Endothelial cell (in vitro differentiated cells): ENCODE results near the gene WWC1. TPM values are rescaled to one million over a fixed set of nuclear protein-coding genes. Genes with fewer than 3 reads are reported as not detected.

ENCODE experiments used
- DNase-seq: peaks from one replicate; pipeline ENCODE4 v3.0.0; 2021; ENCODE audit warnings: low spot score
- H3K27ac Mint-ChIP-seq: one replicate; pipeline ENCODE4 v1.8.0; 2021; ENCODE audit warnings: mixed read lengths, inconsistent platforms; ENCODE audit not compliant: unreplicated experiment
- H3K27me3 Mint-ChIP-seq: one replicate; pipeline ENCODE4 v1.8.0; 2021; ENCODE audit warnings: mild to moderate bottlenecking, moderate library complexity, mixed read lengths, inconsistent platforms; ENCODE audit not compliant: unreplicated experiment
- H3K36me3 Mint-ChIP-seq: one replicate; pipeline ENCODE4 v1.8.0; 2021; ENCODE audit warnings: mild to moderate bottlenecking, low read depth, mixed read lengths, inconsistent platforms; ENCODE audit not compliant: unreplicated experiment
- H3K4me1 Mint-ChIP-seq: one replicate; pipeline ENCODE4 v1.8.0; 2021; ENCODE audit warnings: mild to moderate bottlenecking, mixed read lengths, inconsistent platforms; ENCODE audit not compliant: unreplicated experiment
- H3K4me3 Mint-ChIP-seq: one replicate; pipeline ENCODE4 v1.8.0; 2021; ENCODE audit warnings: mild to moderate bottlenecking, mixed read lengths, inconsistent platforms; ENCODE audit not compliant: unreplicated experiment
- H3K9me3 Mint-ChIP-seq: one replicate; pipeline ENCODE4 v1.8.0; 2021; ENCODE audit warnings: mixed read lengths, inconsistent platforms; ENCODE audit not compliant: unreplicated experiment
- CTCF ChIP-seq: fragments of 200-600 bp; sonication (generic); IDR thresholded peaks from one replicate; pipeline ENCODE4 v1.5.0; 2021; ENCODE audit warnings: antibody characterized with exemption; ENCODE audit not compliant: unreplicated experiment
- long read RNA-seq: library from polyadenylated mRNA; unstranded; transcript quantifications from one replicate; pipeline ENCODE4 v2.0.0, GENCODE V29; 2020; ENCODE audit not compliant: unreplicated experiment
- total RNA-seq: library from RNA; stranded (reverse); fragmentation: NEBNext Ultra II Directional; extraction: Animal tissue kit (Norgen Biotek cat#: 25700); gene quantifications from one replicate; pipeline ENCODE4 v1.2.1, GENCODE V29; 2021; ENCODE audit not compliant: unreplicated experiment

The WWC1 gene
- total RNA-seq, result 1.1 TPM
- long read RNA-seq, partial matches to known transcripts, result 0 of 1 reads
- long read RNA-seq, other reads (novel, unspliced or antisense), result 1 of 1 reads

- Mint-ChIP-seq H3K27me3 (peaks cover 28% of the 10 kb centered on the region), H3K4me1 (peaks cover 5% of the 10 kb centered on the region), H3K36me3 (no peaks in the 10 kb centered on the region), H3K4me3 (peak within 1 kb of the TSS; percentile 92), H3K9me3 (no peaks in the 10 kb centered on the region), H3K27ac (no peak within 1 kb of the TSS)
- TF ChIP-seq CTCF, result no peak
- peak; percentile 53 for DNase-seq
Measured at GRCh38 chr5:168291342-168291963, at the start of gene WWC1. WWC1 (plus strand) TSS chr5:168291645; CDS start chr5:168292153, 508 bp downstream.

- Mint-ChIP-seq H3K4me1 (no peaks in the 10 kb centered on the region), H3K27me3 (peaks cover 2% of the 10 kb centered on the region), H3K9me3 (no peaks in the 10 kb centered on the region), H3K4me3 (no peak overlapping the region), H3K27ac (no peak overlapping the region), H3K36me3 (no peaks in the 10 kb centered on the region)
- no peak for TF ChIP-seq CTCF
- no peak for DNase-seq
Measured at GRCh38 chr5:168244838-168245559, 46.4 kb upstream of the WWC1 start.

- Mint-ChIP-seq H3K27ac (no peak overlapping the region), H3K4me1 (peaks cover 2% of the 10 kb centered on the region), H3K36me3 (no peaks in the 10 kb centered on the region), H3K9me3 (no peaks in the 10 kb centered on the region), H3K27me3 (peaks cover 2% of the 10 kb centered on the region), H3K4me3 (no peak overlapping the region)
- no peak for DNase-seq
- no peak for TF ChIP-seq CTCF
Measured at GRCh38 chr5:168249923-168250322, 41.5 kb upstream of the WWC1 start.

GRCh38 chr5:168251259-168251658 lies 40.2 kb upstream of the WWC1 start:
- H3K27me3 Mint-ChIP-seq, result peaks cover 2% of the 10 kb centered on the region
- peaks cover 2% of the 10 kb centered on the region for H3K4me1 Mint-ChIP-seq
- DNase-seq, result no peak
- no peaks in the 10 kb centered on the region for H3K9me3 Mint-ChIP-seq
- no peak for TF ChIP-seq CTCF
- no peaks in the 10 kb centered on the region for H3K36me3 Mint-ChIP-seq
- H3K27ac Mint-ChIP-seq, result no peak overlapping the region
- H3K4me3 Mint-ChIP-seq, result no peak overlapping the region
